ENCODE measurements around the gene UNC45B. TPM values are rescaled to one million over a fixed set of nuclear protein-coding genes. Genes with fewer than 3 reads are reported as not detected.

The UNC45B gene
- total and polyA plus RNA-seq, 2 experiments from 2014 or later, result not detected

GRCh38 chr17:35214631-35215273, 67.1 kb downstream of the UNC45B start:
- H3K4me3 ChIP-seq, result no peak overlapping the region
- H3K4me1 ChIP-seq (ENCODE audit: insufficient read depth), result no peaks in the 10 kb centered on the region
- no peaks in the 10 kb centered on the region for H3F3A ChIP-seq (ENCODE audit: insufficient read depth)
- in situ Hi-C loops (cut with MboI), result no loop called here
- no peak overlapping the region for H2AFZ ChIP-seq
- H3K9me3 ChIP-seq (ENCODE audit: low read depth), result no peaks in the 10 kb centered on the region
- H3K4me2 ChIP-seq (ENCODE audit: unreplicated experiment), result no peak overlapping the region
- DNase-seq, result no peak
- TF ChIP-seq EZH2phosphoT487 (IDR thresholded peaks at IDR 0.05; ENCODE audit: insufficient read depth, low read depth), result no peak
- TF ChIP-seq EZH2 (IDR thresholded peaks at IDR 0.05; ENCODE audit: insufficient read depth, poor library complexity, severe bottlenecking), result no peak
- no peaks in the 10 kb centered on the region for H3K79me2 ChIP-seq (ENCODE audit: insufficient read depth)
- no peaks in the 10 kb centered on the region for H3K36me3 ChIP-seq (ENCODE audit: low read depth)
- no peak overlapping the region for H3K27ac ChIP-seq
- 25 to 29% methylated on average over 5 of the region's 5 CpGs for WGBS, 2 experiments (ENCODE audit: low coverage in 1 of 2, low lambda C conversion rate in 2 of 2, missing lambda C conversion rate in 2 of 2)
- no peak overlapping the region for H3K9ac ChIP-seq
- H3K9me2 ChIP-seq (ENCODE audit: insufficient read depth), result no peaks in the 10 kb centered on the region
- H4K20me1 ChIP-seq (ENCODE audit: insufficient read depth), result no peaks in the 10 kb centered on the region
- peaks cover 15% of the 10 kb centered on the region for H3K27me3 ChIP-seq (replicated peaks; ENCODE audit: insufficient read depth)

- 57 to 64% methylated on average over 5 of the region's 5 CpGs for WGBS, 2 experiments (ENCODE audit: low coverage in 1 of 2, low lambda C conversion rate in 2 of 2, missing lambda C conversion rate in 2 of 2)
- in situ Hi-C loops (cut with MboI), result no loop called here
- Histone ChIP-seq H3K9ac (no peak overlapping the region), H4K20me1 (ENCODE audit: insufficient read depth) (no peaks in the 10 kb centered on the region), H3K4me1 (ENCODE audit: insufficient read depth) (no peaks in the 10 kb centered on the region), H3K4me3 (no peak overlapping the region), H3K27me3 (replicated peaks; ENCODE audit: insufficient read depth) (peaks cover 15% of the 10 kb centered on the region), H3K9me2 (ENCODE audit: insufficient read depth) (no peaks in the 10 kb centered on the region), H3K4me2 (ENCODE audit: unreplicated experiment) (no peak overlapping the region), H3K79me2 (ENCODE audit: insufficient read depth) (no peaks in the 10 kb centered on the region), H3K9me3 (ENCODE audit: low read depth) (no peaks in the 10 kb centered on the region), H2AFZ (no peak overlapping the region), H3K27ac (no peak overlapping the region), H3F3A (ENCODE audit: insufficient read depth) (no peaks in the 10 kb centered on the region), H3K36me3 (ENCODE audit: low read depth) (no peaks in the 10 kb centered on the region)
- no peak for DNase-seq
- TF ChIP-seq EZH2phosphoT487 (IDR thresholded peaks at IDR 0.05; ENCODE audit: insufficient read depth, low read depth), result no peak
- no peak for TF ChIP-seq EZH2 (IDR thresholded peaks at IDR 0.05; ENCODE audit: insufficient read depth, poor library complexity, severe bottlenecking)
Observed at GRCh38 chr17:35217107-35217506, 69.5 kb downstream of the UNC45B start.

- Histone ChIP-seq H4K20me1 (ENCODE audit: insufficient read depth) (no peaks in the 10 kb centered on the region), H3K9me2 (ENCODE audit: insufficient read depth) (no peaks in the 10 kb centered on the region), H3K36me3 (ENCODE audit: low read depth) (no peaks in the 10 kb centered on the region), H3K79me2 (ENCODE audit: insufficient read depth) (no peaks in the 10 kb centered on the region), H3F3A (ENCODE audit: insufficient read depth) (no peaks in the 10 kb centered on the region), H3K27me3 (replicated peaks; ENCODE audit: insufficient read depth) (peaks cover 15% of the 10 kb centered on the region), H3K4me3 (no peak overlapping the region), H3K9me3 (ENCODE audit: low read depth) (no peaks in the 10 kb centered on the region), H3K9ac (no peak overlapping the region), H3K4me2 (ENCODE audit: unreplicated experiment) (no peak overlapping the region), H2AFZ (no peak overlapping the region), H3K4me1 (ENCODE audit: insufficient read depth) (no peaks in the 10 kb centered on the region), H3K27ac (no peak overlapping the region)
- DNase-seq, result no peak
- 58 to 70% methylated on average over 2 of the region's 2 CpGs for WGBS, 2 experiments (ENCODE audit: low coverage in 1 of 2, low lambda C conversion rate in 2 of 2, missing lambda C conversion rate in 2 of 2)
- TF ChIP-seq EZH2 (IDR thresholded peaks at IDR 0.05; ENCODE audit: insufficient read depth, poor library complexity, severe bottlenecking), result no peak
- TF ChIP-seq EZH2phosphoT487 (IDR thresholded peaks at IDR 0.05; ENCODE audit: insufficient read depth, low read depth), result no peak
- in situ Hi-C loops (cut with MboI), result no loop called here
Observed at GRCh38 chr17:35218915-35219314, 71.3 kb downstream of the UNC45B start.

- Histone ChIP-seq H3K4me3 (no peak overlapping the region), H3K27ac (no peak overlapping the region), H2AFZ (no peak overlapping the region), H4K20me1 (ENCODE audit: insufficient read depth) (no peaks in the 10 kb centered on the region), H3K36me3 (ENCODE audit: low read depth) (no peaks in the 10 kb centered on the region), H3K27me3 (replicated peaks; ENCODE audit: insufficient read depth) (no peaks in the 10 kb centered on the region), H3K4me2 (ENCODE audit: unreplicated experiment) (no peak overlapping the region), H3K79me2 (ENCODE audit: insufficient read depth) (no peaks in the 10 kb centered on the region), H3F3A (ENCODE audit: insufficient read depth) (no peaks in the 10 kb centered on the region), H3K4me1 (ENCODE audit: insufficient read depth) (no peaks in the 10 kb centered on the region), H3K9me2 (ENCODE audit: insufficient read depth) (no peaks in the 10 kb centered on the region), H3K9ac (no peak overlapping the region), H3K9me3 (ENCODE audit: low read depth) (no peaks in the 10 kb centered on the region)
- DNase-seq, result no peak
- TF ChIP-seq EZH2 (IDR thresholded peaks at IDR 0.05; ENCODE audit: insufficient read depth, poor library complexity, severe bottlenecking) (no peak), EZH2phosphoT487 (IDR thresholded peaks at IDR 0.05; ENCODE audit: insufficient read depth, low read depth) (no peak)
- in situ Hi-C loops (cut with MboI), result no loop called here
- WGBS, 2 experiments (ENCODE audit: low coverage in 1 of 2, low lambda C conversion rate in 2 of 2, missing lambda C conversion rate in 2 of 2), result 77 to 80% methylated on average over 2 of the region's 2 CpGs
Observed at GRCh38 chr17:35222452-35222851, 74.8 kb downstream of the UNC45B start.

All from GM23248 (cell line).